K562 treated with DMSO at 1 percent for 48 hours (cell line): ENCODE measurements around the gene CRYBA1. TPM values are rescaled to one million over a fixed set of nuclear protein-coding genes. Genes with fewer than 3 reads are reported as not detected.

Experiments used
- total RNA-seq: library from RNA; unstranded; fragments of 300-600 nt; gene quantifications from 2 replicates; pipeline ENCODE4 v1.2.3, GENCODE V29; 2022; ENCODE audit warnings: low replicate concordance; ENCODE audit errors: extremely low read depth

CRYBA1 gene, protein sequence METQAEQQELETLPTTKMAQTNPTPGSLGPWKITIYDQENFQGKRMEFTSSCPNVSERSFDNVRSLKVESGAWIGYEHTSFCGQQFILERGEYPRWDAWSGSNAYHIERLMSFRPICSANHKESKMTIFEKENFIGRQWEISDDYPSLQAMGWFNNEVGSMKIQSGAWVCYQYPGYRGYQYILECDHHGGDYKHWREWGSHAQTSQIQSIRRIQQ
- total RNA-seq = not detected in 2 replicates

DNA sequence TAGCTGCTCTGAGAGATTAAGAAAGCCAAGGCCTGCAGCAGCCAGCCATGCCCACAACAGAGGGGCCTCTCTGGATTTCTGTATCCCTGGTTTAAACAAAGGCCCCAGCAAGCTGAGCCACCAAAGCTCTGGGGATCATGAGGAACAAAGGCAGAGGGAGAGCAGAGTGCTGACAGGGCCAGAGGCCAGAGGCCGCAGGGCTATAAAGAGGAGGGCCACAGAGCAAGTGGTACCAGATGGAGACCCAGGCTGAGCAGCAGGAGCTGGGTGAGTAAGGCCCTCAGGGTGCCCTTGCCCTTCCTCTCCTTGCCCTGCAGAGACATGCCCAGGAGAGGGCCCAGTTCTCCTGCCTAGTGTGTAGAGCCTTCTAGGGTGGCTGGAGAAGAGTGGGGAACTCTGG lies at the start of gene CRYBA1:
Gene CRYBA1, plus strand, starts transcription at position 232 of the 400 bp plus-strand sequence. Its CDS starts 5 bp downstream, at position 237.

DNA sequence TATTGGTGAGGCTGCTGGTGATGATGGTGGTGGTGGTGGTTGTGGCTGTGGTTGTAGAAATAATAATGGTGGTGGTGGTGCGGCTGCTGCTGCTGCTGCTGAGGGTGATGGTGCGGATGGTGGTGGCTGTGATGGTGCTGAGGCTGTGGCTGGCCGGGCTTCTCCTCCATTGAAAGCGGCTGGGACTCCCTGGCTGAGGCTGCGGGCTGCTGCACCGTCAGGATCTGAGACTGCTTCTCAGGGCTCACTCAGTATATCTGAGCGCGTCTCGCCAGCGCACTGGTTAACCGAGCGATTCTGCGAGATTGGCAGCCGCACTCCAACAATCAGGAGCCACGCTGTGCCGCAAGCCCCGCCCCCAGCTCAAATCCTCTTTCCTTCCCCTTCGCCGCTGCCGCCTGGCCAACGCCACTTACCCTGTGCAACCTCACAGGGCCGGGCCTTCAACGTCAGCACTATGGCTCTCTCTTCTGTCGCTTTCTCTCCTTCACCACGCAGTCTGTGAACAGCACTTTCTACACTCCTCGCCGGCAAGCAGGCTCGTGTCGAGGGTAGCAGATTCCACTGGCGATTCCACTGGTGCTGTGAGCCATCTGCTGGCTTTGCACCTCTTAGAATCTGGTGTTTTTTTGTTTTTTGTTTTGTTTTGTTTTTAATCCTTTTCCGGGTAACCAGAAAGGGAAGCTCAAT lies 47.4 kb downstream of the CRYBA1 start, which contains the start of gene NUFIP2:
Gene NUFIP2, minus strand, starts transcription at position 259 of the 690 bp plus-strand sequence. Its CDS starts 89 bp downstream, at position 170.

Other genes starting within 250 kb of the CRYBA1 start
- not detected in 2 replicates for gene SEZ6, start 240.8 kb upstream of the CRYBA1 start, total RNA-seq
- not detected in 2 replicates for gene PIPOX, start 203.7 kb upstream of the CRYBA1 start, total RNA-seq
- gene MYO18A, start 66.5 kb upstream of the CRYBA1 start, total RNA-seq = not detected in 2 replicates
- not detected in 2 replicates for gene NUFIP2, start 47.3 kb downstream of the CRYBA1 start, total RNA-seq
- gene TAOK1, start 143.5 kb downstream of the CRYBA1 start, total RNA-seq = not detected in 2 replicates